DND-41 (cell line): ENCODE results near the gene GTF2IRD1.
A peak's percentile ranks its signal among the peaks of the same experiment; 100 is the strongest.
"Not testable (repeated sequence)": the region's sequence is repeated elsewhere in the genome, so short reads cannot be mapped to it uniquely, and the experiment has no call there.

Experiments
- ATAC-seq: fragments of 200-7000 bp; cut with Tn5 transposase; 3 replicates; pipeline ENCODE4 v1.9.1; 2021; ENCODE audit warnings: low read depth; ENCODE audit not compliant: insufficient read depth
- DNase-seq: peaks from one replicate; pipeline ENCODE4 v3.0.0-alpha.2; 2020
- H2AFZ ChIP-seq: 2 replicates; pipeline ENCODE4 v1.6.0; 2012; ENCODE audit warnings: low read depth, low read length
- H3K27ac ChIP-seq: 2 replicates; pipeline ENCODE4 v1.5.1; 2012; ENCODE audit warnings: low read length, inconsistent platforms
- H3K27me3 ChIP-seq: fragments of 200-600 bp; sonication (generic); 2 replicates; pipeline ENCODE4 v1.6.0; 2012; ENCODE audit warnings: low read length, mild to moderate bottlenecking, inconsistent platforms; ENCODE audit not compliant: insufficient read depth, poor library complexity
- H3K36me3 ChIP-seq: 2 replicates; pipeline ENCODE4 v1.5.1; 2012; ENCODE audit warnings: low read length, inconsistent platforms; ENCODE audit not compliant: insufficient read depth
- H3K4me1 ChIP-seq: 2 replicates; pipeline ENCODE4 v1.5.1; 2012; ENCODE audit warnings: mild to moderate bottlenecking, low read length; ENCODE audit not compliant: insufficient read depth
- H3K4me2 ChIP-seq: 2 replicates; pipeline ENCODE4 v1.6.0; 2012; ENCODE audit warnings: mild to moderate bottlenecking, moderate library complexity, low read length, inconsistent platforms; ENCODE audit not compliant: insufficient read depth
- H3K4me3 ChIP-seq, 2 experiments: fragments of 200-600 bp in 1 of 2; shearing (Covaris generic) in 1 of 2; 2 replicates each; pipeline ENCODE4 v1.5.1; 2012 to 2016; ENCODE audit warnings: inconsistent platforms in 2 of 2, low read length in 2 of 2, mild to moderate bottlenecking in 2 of 2, low read depth in 1 of 2, moderate library complexity in 1 of 2
- H3K79me2 ChIP-seq: 2 replicates; pipeline ENCODE4 v1.6.0; 2012; ENCODE audit warnings: low read length, inconsistent platforms; ENCODE audit not compliant: insufficient read depth
- H3K9ac ChIP-seq: 2 replicates; pipeline ENCODE4 v1.6.0; 2012; ENCODE audit warnings: low read depth, mild to moderate bottlenecking, inconsistent platforms, low read length, moderate library complexity
- H3K9me3 ChIP-seq: 2 replicates; pipeline ENCODE4 v1.5.1; 2012; ENCODE audit warnings: low read length, moderate library complexity, mild to moderate bottlenecking, inconsistent platforms; ENCODE audit not compliant: insufficient read depth, severe bottlenecking
- H4K20me1 ChIP-seq: 2 replicates; pipeline ENCODE4 v1.6.0; 2012; ENCODE audit warnings: low read length; ENCODE audit not compliant: insufficient read depth
- EZH2 ChIP-seq: IDR thresholded peaks from 3 replicates; pipeline ENCODE4 v1.6.1; 2012; ENCODE audit warnings: borderline replicate concordance, low read depth, mild to moderate bottlenecking, moderate library complexity, low read length, inconsistent platforms; ENCODE audit not compliant: severe bottlenecking
- TF ChIP-seq, protein P1 (sequence below): IDR thresholded peaks from 2 replicates; pipeline ENCODE4 v1.5.1; 2012; ENCODE audit warnings: borderline replicate concordance, low read length, moderate library complexity, mild to moderate bottlenecking; ENCODE audit not compliant: poor library complexity, severe bottlenecking; ENCODE audit errors: extremely low read depth

GTF2IRD1 gene

GRCh38 chr7:74542558-74543117 lies 88.9 kb downstream of the GTF2IRD1 start:
- no peak for TF ChIP-seq EZH2
- TF ChIP-seq, protein P1, sequence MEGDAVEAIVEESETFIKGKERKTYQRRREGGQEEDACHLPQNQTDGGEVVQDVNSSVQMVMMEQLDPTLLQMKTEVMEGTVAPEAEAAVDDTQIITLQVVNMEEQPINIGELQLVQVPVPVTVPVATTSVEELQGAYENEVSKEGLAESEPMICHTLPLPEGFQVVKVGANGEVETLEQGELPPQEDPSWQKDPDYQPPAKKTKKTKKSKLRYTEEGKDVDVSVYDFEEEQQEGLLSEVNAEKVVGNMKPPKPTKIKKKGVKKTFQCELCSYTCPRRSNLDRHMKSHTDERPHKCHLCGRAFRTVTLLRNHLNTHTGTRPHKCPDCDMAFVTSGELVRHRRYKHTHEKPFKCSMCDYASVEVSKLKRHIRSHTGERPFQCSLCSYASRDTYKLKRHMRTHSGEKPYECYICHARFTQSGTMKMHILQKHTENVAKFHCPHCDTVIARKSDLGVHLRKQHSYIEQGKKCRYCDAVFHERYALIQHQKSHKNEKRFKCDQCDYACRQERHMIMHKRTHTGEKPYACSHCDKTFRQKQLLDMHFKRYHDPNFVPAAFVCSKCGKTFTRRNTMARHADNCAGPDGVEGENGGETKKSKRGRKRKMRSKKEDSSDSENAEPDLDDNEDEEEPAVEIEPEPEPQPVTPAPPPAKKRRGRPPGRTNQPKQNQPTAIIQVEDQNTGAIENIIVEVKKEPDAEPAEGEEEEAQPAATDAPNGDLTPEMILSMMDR, result no peak
- Histone ChIP-seq H4K20me1 (no peaks in the 10 kb centered on the region), H3K9ac (no peak overlapping the region), H3K4me2 (no peak overlapping the region), H3K79me2 (no peaks in the 10 kb centered on the region), H3K36me3 (peaks cover 11% of the 10 kb centered on the region), H2AFZ (no peak overlapping the region), H3K9me3 (peaks cover 4% of the 10 kb centered on the region), H3K4me1 (no peaks in the 10 kb centered on the region), H3K27me3 (no peaks in the 10 kb centered on the region), H3K4me3 (no peak overlapping the region), H3K27ac (no peak overlapping the region)
- ATAC-seq (peak; percentile 35; the same call in 1 of the 3 replicates), DNase-seq (peak; percentile 28)

DNA sequence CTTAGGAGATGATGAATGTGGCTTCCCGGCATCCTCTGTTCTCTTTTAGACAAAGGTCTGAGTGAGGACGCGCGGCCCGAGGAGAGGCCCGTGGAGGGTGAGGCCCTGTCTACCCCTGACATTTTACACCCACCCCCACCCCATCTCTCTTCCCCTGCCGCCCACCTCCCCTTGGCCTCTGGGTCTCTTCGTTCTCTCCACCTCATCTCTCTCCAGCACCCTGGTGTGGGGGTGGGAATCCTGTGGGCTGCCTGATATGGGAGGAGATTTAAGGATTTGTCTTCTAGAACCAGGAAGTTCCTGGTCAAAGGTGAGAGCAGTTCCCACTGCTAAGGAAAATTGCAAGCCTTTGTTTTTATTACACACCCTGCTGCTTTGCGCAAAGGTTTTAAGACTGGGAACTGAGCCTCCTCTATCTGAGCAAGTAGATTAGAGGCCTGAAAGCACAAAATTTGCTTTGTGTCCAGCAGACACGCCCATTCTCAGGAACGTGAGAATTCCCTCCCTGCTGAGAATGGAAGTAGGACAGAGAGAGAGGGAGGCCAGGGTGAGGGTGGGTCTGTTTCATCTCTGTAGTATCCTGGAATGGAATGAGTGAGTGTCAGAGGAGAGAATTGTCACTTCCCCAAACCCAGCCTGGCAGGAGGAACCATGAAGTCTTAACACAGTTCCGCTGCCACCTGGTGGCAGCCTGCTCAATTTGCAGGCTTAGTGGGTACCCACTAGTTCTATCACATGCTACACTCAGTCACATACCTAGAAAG lies 91.2 kb downstream of the GTF2IRD1 start:
- no peak overlapping the region for H3K4me3 ChIP-seq
- peak; percentile 30 for DNase-seq
- no peaks in the 10 kb centered on the region for H3K79me2 ChIP-seq
- H3K4me1 ChIP-seq, result no peaks in the 10 kb centered on the region
- peaks cover 11% of the 10 kb centered on the region for H3K36me3 ChIP-seq
- H2AFZ ChIP-seq, result no peak overlapping the region
- H3K27me3 ChIP-seq, result no peaks in the 10 kb centered on the region
- H4K20me1 ChIP-seq, result no peaks in the 10 kb centered on the region
- H3K4me2 ChIP-seq, result no peak overlapping the region
- peaks cover 4% of the 10 kb centered on the region for H3K9me3 ChIP-seq
- no peak for TF ChIP-seq EZH2
- TF ChIP-seq, protein P1, result peak; percentile 69
- H3K27ac ChIP-seq, result no peak overlapping the region
- ATAC-seq, result peak; percentile 58; the same call in 2 of the 3 replicates
- H3K9ac ChIP-seq, result no peak overlapping the region

DNA sequence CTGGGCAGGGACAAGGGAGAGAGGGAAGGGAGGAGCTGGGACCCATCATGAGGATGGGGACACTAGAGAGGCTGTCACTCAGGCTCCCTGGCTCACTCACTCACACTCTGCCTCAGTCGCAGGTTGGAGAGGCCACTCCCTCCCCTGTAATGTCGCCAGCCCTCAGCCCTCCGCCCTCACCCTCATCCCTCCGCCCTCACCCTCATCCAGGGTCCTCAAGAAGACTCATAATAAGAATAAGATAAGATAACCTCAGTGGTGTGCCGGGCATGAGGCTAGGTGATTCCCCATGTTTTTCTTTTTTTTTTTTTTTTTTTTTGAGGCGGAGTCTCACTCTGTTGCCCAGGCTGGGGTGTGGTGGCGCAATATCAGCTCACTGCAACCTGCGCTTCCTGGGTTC lies 92.2 kb downstream of the GTF2IRD1 start:
- no peak for ATAC-seq
- Histone ChIP-seq H3K9me3 (peaks cover 4% of the 10 kb centered on the region), H3K27ac (no peak overlapping the region), H3K79me2 (no peaks in the 10 kb centered on the region), H3K9ac (no peak overlapping the region), H3K4me2 (no peak overlapping the region), H3K4me3 (no peak overlapping the region), H3K4me1 (no peaks in the 10 kb centered on the region), H3K36me3 (peaks cover 11% of the 10 kb centered on the region), H4K20me1 (no peaks in the 10 kb centered on the region), H3K27me3 (no peaks in the 10 kb centered on the region), H2AFZ (no peak overlapping the region)
- TF ChIP-seq EZH2, result no peak
- TF ChIP-seq, protein P1, result no peak
- no peak for DNase-seq

GRCh38 chr7:74553596-74554012 lies 99.9 kb downstream of the GTF2IRD1 start:
- not testable (repeated sequence) for ATAC-seq, DNase-seq

More at GRCh38 chr7:74553596-74554012, 99.9 kb downstream of the GTF2IRD1 start:
- not testable (repeated sequence) for H3K36me3 ChIP-seq, H2AFZ ChIP-seq, H3K9me3 ChIP-seq, H3K4me1 ChIP-seq, H3K27me3 ChIP-seq, H3K9ac ChIP-seq, H3K79me2 ChIP-seq, H4K20me1 ChIP-seq, H3K4me2 ChIP-seq, H3K27ac ChIP-seq, H3K4me3 ChIP-seq
